ENCODE measurements around the gene SYT9.

- TF ChIP-seq GATA3 (IDR thresholded peaks at IDR 0.05; ENCODE audit: low read depth, low read length) (no peak), GATA2 (IDR thresholded peaks at IDR 0.05; ENCODE audit: low read depth, low read length) (no peak)
Observed at GRCh38 chr11:7435176-7435575, 183.5 kb downstream of the SYT9 start.
